NCI-H345 (cell line): ENCODE data around the gene CCDC74B.
A peak's percentile ranks its signal among the peaks of the same experiment; 100 is the strongest.
"Not testable (repeated sequence)": the region's sequence is repeated elsewhere in the genome, so short reads cannot be mapped to it uniquely, and the experiment has no call there.

ENCODE experiments used
- DNase-seq: peaks from one replicate; lab custom pipeline; 2025; lab: John Stamatoyannopoulos, UW

Gene CCDC74B

DNA sequence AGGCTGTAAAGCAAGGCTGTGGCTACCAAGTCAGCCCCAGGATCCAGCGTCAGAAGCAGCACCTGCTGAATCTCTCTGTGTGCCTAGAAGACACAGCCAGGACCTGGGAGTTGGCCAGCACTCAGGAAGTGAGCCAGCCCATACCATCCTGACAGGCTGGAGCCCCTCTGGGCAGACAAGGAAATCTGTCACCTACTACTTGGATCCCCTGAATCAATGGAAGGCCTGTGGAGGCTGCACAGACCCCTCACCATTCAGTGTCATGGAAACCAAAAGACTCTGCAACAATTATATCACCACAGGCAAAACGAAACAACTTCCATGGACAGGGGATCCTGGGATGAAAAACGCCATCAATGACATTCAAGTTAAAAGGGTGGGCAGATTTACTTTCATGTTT, 21.7 kb upstream of the CCDC74B start:
- DNase-seq, result not testable (repeated sequence)

DNA sequence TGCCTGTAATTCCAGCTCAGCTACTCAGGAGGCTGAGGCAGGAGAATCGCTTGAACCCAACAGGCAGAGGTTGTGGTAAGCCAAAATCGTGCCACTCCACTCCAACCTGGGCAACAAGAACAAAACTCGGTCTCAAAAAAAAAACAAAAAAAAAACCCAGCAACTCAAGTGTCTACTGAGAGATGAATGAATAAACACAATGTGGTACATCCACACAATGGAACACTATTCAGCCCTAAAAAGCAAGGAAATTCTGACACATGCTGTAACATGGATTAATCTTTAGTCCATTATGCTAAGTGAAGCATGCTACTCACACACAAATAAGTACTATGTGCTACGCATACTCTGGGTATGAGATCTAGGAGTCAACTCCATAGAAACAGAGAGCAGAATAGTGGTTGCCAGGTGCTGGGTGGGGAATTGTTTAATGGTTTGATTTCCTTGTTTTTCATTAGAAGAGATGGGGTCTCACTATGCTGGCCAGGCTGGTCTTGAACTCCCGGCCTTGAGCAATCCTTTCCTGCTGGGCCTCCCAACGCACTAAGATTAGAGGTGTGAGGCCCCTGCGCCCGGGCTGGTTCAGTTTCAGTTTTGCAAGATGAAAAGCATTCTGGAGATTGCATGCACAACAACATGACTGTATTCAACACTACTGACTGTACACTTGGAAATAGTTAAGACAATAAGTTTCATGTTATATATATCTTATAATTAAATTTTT, 20.5 kb upstream of the CCDC74B start:
- no peak for DNase-seq

DNA sequence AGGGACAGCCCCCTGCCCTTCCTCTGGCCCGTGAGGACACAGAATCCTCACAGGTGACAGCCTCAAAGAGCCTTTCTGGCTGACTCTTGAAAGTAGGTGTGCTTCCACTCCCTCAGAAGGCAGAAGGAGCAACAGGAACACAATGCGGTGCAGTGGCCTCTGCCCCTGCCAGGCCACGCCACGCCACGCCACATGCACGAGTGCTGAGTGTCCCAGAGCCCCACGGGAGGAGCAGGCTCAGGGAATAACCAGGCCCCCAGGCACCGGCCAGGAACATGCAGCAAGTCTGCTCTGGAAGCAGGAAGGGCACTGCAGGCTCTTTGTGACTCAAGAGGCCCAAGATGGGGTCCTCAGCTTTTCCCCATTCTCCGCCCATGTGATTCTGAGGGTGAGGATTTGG, 18.1 kb upstream of the CCDC74B start:
- no peak for DNase-seq

DNA sequence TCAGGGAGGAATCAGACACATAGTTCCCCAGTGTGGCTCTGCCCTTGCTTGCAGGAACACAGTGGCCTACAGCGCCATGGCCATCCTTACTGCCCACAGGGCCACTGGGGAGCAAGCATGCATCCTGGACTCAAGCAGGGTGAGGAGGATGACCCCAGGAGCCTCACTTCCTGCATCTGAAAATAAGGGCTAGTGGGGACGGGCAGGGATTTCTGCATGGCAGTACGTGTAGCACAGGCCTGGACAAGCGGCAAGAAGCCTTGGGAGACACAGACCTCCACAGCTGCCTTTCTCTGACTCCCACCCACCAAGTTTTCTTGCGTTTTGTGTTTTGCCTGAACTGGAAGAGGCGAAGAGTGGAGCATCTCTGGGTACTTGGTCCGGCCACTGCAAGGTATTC, 17.6 kb upstream of the CCDC74B start:
- not testable (repeated sequence) for DNase-seq

DNA sequence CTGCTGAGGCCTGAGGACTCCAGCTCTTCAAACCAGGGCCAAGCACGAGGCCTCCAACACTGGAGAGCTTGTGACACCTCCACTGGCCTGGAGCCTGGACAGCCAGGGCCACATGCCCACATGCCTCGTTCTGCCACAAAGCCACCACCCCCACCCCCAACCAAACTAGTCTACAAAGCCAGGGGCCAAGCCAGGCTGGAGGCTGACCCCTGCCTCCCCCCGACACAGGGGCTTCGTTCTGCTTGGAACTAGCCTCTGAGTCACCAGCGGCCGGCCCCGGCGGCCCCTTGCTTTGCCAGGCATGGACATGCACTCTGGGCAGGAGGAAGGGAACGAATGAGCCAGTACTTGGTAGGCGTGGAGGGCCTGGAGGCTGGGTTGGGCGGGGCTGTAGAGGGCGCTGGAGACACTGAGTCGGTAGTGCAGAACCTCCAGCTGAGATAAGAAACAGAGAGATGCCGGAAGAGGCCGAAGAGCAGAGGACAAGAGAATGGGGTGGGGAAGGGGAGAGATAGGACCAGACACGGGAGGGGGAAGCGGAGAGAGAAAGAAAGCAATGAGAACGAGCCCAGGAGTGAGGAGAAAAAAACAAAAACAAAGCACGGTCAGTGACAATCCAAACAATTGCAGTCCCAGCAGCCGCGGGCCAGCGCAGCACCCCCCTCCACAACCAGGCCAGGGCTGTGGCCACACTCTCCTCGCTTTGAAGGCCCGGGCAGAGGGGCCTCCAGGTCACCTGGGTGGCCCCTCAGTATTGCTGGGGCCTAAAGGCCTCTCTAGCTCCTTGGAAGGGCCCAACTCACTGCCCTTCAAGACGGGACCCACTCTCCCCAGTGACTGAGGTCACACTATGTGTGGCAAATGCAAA, 16.2 kb upstream of the CCDC74B start:
- DNase-seq, result not testable (repeated sequence)

DNA sequence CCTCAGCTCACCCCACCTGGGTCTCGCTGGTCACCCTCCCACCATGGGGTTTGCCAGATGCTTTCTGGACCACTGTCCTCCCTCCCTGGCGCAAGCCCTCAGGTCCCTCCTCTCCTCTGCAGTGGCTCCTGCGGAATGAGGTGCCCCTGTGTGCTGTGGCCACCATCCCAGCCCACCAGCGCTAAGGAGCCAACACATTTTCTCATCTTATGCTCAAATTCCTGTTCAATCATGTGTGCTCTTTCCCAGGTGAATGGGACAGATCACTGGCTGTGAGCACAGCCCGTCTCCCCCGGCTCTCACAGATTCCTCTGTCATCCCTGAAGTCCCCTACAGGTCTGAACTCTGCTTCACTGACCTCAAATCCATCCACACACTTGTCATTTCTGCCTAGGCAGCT, 15.2 kb upstream of the CCDC74B start:
- DNase-seq, result no peak

DNA sequence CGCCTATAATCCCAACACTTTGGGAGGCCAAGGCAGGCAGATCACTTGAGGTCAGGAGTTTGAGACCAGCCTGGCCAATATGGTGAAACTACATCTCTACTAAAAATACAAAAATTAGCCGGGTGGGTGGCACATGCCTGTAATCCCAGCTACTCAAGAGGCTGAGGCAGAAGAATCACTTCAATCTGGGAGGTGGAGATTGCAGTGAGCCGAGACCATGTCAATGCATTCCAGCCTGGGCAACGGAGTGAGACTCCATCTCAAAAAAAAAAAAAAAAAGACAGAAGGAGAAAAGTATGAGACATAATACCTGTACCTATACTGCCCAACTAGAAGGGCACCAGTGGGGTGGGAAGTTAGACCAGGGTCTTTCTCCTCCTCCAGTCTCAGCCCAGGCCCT, 14.5 kb upstream of the CCDC74B start:
- not testable (repeated sequence) for DNase-seq

DNA sequence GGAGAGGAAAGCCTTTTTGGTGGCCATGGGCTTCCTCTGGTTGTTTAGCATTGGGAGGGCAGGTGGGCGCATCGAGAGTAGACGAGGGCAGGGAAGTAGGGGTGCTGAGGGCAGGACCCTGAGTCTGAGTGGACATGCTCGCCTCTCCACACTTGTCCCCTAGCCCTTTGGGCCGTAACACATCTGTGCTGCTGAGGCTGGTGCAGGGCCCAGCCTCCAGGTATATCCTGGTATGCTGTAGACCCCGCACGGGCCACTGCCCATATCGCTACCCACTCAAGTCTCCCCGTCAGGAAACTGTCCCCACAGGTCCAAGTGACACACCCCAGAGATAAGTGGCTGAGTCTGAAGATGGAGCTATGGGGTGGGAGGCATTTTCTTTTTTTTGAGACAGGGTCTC, 13.7 kb upstream of the CCDC74B start:
- no peak for DNase-seq

DNA sequence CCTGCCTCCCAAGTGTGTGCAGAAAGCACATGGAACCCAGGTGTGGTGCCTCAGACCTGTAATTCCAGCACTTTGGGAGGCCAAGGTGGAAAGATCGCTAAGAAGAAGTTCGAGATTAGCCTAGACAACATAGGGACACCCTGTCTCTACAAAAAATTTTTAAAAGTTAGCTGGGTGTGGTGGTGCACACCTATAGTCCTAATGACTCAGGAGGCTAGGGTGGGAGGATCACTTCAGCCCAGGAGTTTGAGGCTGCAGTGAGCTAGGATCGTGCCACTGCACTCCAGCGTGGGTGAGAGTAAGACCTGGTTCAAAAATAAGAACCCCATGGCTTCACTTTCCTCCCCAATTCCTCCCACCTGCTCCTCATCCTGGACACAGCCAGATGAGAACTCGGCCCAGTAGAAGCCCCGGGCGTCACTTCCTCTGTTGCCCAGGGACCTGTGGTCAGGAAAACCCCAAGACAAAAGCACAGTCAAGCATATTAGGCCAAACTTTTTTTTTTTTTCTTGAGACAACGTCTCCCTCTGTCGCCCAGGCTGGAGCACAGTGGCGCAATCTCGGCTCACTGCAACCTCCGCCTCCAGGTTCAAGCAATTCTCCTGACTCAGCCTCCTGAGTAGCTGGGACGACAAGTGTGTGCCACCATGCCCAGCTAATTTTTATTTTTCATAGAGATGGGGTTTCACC, 13.1 kb upstream of the CCDC74B start:
- DNase-seq, result not testable (repeated sequence)

DNA sequence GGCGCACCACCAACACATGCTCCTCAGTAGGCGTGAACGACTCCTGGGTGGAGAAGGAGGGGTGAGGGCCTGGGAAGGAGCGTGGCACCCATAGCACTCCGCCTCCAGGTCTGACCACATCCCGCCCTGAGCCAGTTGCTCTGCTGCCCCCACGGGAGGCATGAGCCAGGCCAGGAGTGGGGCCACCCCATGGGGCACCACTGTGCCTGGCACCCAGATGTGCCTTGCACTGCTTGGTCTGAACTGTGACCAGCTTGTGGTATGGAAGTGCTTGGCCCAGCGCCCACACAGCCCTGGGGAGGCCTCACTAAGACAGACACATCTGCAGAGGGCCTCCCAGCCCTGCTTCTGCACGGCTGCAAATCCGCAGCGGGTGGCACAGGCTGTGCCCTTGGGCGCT, 12.4 kb upstream of the CCDC74B start:
- DNase-seq, result peak; percentile 50

DNA sequence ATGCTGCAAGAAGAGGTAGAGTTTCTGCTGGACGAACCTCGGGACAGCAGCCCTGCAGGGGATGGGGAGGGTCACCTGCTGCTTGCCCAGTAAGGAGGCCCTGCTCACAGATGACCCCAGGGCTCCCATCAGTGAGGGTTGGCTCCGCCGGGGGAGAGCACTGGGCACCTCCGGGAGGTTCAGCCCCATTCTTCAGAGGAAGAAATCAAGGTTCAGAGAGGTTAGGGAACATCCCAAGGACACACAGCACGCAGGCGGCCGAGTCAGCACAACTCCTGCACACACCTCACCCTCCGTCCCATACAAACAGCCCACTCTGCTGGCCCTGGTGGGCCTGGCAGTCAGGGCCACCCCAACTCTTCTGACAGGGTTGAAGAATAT, 11.7 kb upstream of the CCDC74B start:
- DNase-seq, result no peak

DNA sequence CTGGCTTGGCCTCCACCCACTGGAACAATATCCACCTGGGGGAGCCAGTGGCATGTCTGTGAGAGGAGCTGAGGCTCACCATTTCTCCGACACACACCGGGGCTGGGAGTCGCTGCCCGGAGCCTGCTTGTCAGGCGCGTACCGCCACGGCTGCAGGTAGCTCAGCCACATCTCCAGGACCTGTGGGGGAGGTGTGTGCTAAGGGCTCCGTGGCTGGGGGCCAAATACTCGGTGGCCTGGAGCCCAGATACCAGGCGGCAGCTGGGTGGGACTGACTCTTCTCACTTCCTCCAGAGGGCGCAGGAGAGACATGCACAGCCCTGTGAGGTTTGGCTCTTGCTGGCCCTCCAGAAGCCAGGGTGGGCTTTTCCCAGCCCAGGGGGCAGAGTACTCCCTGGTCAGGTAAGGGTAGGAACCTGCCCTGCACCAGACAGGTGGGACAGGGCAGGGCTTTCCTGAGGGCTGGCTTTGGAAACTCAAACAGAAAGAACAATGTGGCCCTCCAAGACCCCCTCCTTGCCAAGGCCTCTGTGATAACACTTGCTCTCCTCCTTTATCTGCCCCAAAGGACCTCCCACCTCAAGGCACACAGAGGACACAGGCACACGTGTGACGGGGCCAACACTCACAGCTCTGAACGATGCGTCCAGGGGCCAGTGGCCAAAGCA, 11.2 kb upstream of the CCDC74B start:
- peak; percentile 55 for DNase-seq

DNA sequence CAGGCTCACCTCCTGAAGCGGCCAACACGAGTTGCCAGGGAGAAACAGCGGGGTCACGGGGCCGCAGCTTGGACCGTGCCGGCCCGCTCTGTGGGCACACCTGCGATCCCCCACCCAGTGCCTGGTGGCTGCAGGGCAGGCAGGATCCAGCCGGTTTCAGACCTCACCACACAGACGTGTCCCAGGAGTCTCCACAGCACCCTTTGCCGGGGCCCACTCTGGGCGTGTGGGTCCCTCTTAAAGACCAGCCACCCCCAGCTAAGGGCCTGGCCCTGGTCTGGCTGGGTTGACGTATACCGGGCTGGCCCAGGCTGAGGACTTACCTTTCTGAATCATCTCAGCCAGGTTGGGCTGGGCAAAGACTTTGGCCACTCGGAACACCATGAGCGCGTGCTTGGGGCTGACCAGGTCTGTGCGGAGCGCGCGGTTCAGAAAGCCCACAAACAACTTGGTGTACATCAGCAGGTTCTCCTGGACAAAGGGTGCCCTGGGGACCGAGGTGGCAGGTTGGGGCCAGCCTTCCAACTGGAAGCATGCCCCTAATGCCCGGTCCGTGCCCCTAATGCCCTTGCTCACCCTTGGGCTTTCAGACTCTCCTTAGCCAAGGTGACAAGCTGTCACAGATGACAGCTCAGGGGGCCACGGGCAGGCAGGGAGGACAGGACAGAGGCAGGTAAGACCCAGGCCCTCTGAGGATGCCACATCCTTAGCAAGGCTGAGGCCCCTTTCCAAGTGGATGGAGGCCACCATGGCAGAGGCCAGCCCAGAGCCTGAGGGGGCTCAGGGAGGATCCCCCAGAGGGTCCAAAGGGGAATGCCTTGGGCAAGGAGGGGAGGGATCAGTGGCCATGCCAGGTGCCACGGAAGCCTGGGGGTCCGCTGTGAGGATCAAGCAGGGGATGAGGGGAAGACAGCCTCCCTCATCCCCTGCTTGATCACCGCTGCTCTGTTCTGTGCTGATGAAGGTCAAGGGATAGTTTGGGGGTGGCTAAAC, 10.2 kb upstream of the CCDC74B start:
- no peak for DNase-seq

DNA sequence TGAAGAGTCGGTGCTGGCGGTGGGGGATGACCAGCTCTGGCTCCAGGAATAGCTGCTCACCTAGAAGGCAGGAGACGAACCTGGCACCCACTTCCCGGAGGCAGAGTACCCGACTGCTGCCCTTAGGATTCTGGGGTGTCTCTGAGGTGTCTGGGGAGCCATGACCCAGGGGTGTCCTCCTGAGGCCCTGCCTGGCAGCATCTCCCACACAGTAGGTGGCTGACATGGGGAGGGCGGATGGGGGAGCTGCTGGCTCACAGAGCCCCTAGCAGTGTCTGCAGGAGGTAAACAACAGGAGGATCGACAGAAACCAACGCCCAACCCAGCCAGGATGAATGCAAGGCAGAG, 9.5 kb upstream of the CCDC74B start:
- not testable (repeated sequence) for DNase-seq

DNA sequence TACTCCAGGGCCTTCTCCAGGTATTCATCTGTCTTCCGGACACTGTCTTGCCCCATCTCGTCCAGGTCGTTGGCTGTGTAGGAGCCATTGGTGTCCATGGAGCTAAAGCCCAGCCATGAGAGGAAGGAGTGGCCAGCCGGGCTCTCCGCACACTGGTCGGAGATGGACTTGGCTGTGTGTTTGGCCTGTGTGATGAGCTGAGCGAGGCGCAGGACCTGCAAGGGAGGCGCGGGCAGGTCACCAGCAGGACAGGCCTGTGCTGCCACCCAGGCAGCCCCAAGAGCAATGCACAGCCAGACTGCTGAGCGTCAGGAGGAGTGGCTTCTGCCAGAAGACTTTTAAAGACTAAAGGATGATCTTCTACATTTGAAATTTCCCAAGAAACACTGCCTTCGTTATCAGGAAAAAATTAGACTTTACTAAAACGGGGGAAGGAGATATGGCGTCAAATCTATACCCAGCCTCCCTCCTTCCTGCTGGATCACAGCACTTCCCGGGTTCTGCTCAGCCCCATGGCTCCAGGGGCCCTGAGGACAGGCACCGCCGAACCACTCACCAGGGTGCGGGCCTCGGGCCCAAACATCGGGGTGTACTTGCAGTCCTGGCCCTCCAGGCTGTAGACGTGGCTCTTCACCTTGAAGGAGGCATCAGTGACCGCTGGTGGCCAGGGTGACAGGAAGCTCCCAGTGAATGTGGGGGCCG, 9.0 kb upstream of the CCDC74B start:
- not testable (repeated sequence) for DNase-seq

DNA sequence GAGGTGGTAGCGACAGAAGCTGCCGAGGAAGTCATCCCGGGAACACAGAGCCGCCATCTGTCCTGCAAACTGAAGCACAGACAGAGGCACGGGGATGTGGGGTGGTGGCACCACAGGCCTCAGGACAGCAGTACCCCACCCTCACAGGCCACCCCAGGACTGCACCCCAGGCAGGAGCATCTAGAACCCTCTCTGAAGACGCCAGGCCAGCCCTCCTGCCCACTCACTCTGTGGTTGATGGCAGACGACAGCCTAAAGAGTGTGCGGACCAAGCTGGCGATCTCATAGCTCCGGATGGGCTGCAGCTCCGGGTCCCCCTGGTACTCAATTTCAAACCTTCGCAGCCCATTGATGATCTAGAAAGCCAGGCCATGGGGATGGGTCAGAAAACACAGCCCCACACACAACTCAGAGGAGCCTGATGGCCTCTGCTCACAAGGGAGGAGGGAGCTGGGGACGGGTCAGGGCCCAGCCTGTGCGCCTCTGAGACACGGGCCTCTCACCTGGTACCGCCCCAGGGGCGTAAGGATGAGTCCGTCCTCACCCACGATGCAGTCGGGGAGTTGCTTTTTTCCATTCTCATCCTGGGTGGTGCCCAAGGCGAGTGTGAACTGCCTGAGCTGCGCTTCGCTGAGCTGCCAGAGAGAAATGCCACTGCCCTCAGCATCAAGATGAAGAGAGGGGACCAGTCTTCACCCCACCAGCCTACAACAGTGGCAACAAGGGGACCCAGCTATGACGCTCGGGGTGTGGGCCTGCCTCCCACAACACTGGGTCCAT, 8.1 kb upstream of the CCDC74B start:
- no peak for DNase-seq

DNA sequence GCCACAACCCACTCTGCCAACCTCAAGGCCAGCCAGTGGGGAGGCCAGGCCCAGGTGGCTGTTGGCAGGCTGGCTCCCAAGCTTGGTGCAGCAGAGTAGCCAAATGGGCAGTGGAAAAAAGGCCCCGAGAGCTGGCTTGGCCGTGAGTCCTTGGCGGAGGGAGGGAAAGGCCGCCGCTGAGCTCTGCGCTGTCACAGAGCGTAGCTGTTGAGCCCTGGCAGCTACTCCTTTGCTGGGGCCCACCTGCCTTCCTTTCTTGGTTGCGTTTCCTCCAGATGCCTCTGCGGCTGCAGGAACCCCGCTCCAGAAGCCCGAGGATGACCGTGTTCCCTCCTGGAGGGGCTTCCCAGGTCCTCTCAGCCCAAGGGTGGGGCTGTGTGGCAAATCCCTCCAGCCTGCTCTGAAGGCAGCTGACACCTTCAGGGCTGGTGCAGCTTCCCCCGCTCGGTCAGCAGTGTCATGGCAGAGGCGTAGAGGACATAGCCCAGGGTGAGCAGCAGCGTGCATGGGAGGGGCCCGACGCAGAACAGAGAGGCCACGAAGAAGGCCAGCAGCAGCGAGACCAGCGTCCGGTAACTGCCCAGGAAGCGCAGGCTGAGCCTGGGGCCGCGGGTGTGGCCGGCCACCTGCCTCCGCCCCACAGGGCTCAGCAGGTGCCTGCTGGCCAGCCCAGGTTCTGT, 7.4 kb upstream of the CCDC74B start:
- DNase-seq, result not testable (repeated sequence)

DNA sequence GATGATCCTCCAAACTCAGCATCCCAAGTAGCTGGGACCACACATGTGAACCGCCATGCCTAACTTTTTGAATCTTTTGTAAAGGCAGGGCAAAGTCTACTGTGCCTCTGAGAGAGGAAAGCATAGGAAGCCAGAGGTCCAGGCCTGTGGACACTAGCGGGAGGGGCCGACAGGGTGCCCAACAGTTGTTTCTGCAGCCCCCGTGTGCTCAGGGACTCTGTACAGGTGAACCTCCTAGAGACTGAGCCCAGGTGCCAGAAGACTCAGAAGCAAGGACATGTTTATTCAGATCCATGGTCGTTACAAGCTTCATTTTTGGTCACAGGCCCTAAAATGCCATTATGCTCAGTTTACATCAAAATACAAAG, 6.2 kb upstream of the CCDC74B start:
- DNase-seq, result not testable (repeated sequence)
